ENCODE measurements around the gene SCP2.
"Not testable (repeated sequence)": the region's sequence is repeated elsewhere in the genome, so short reads cannot be mapped to it uniquely, and the experiment has no call there.

SCP2 gene

DNA sequence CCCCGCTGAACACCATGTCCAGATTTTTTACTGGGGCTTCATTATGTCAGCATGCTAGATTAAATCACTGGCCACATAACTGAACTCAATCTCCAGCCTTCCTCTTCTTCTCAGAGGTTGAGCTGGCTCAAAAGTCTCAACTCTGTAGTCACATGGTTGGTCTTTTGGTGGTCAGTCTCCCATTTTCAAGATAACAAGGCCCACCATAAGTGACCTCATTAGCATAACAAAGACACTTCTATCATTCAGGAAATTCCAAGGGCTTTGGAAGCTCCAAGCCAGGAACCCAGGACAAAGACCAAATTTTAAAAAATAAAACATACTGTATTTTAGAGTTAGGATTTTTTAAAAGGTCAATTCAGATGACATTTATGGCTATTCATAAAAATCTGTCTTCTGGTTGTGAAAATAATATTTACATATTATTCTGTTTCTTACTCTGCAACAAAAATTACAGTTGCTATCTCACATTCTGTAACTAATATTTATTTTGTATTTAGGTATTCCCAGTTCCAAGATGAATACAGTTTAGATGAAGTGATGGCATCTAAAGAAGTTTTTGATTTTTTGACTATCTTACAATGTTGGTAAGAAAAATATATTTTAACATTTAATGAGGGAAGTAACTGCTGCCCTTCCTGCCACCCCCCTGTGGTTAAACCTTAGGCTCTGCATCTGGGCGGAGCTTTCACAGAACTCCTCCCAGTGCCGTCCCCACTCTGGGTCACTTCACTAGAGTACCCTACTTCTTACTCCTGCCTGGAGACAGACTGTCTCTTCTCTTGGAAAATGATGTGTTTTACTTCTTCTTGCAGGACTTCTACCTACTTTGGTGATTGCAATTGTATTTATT, 49.3 kb downstream of the SCP2 start:
- no peak for DNase-seq

DNA sequence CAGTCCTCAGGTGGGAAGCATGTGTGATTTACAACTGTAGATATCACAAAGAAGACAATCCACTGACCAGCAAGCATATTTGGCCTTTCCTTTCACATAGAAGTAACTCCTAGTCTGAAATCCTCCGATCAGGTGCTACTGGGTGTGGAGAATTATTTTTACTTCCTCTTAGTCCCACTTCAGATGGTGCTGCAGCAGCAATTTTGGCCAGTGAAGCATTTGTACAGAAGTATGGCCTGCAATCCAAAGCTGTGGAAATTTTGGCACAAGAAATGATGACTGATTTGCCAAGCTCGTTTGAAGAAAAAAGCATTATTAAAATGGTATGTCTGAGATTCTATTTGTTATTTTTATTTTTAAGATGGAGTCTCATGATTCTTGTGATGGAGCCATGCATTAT, 51.0 kb downstream of the SCP2 start:
- DNase-seq, result no peak

- DNase-seq, result not testable (repeated sequence)
These were observed 65.7 kb downstream of the SCP2 start for GRCh38 chr1:52992733-52993132.

DNA sequence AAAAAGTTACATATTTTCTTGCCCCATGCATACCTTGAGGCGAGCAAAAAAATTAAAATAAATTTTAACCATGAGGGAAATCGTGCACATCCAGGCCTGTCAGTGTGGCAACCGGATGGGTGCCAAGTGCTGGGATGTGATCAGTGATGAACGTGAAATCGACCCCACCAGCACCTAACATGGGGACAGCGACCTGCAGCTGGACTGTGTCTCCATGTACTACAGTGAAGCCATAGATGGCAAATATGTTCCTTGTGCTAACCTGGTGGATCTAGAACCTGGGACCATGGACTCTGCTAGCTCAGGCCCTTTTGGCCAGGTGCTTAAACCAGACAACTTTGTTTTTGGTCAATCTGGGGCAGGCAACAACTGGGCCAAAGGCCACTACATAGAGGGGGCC, 67.6 kb downstream of the SCP2 start:
- DNase-seq, result no peak

DNA sequence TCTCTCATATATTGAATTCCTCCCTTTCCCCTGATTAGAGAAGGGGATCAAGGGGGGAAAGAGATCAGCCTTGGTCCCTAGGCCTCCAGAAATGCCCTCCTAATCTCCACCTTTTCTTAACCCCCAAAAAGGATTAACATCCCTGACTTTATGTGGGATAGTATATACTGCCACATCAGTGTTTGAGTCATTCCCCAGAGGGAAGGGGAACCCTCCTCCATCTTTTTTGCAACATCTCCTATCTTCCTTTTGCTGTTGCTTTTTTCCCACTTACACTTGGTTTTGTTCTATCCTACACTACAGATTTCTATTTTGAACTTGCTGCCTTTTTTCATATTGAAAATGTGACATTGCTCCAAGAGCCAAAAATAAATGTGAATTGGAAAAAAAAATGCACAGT, 69.6 kb downstream of the SCP2 start:
- no peak for DNase-seq

DNA sequence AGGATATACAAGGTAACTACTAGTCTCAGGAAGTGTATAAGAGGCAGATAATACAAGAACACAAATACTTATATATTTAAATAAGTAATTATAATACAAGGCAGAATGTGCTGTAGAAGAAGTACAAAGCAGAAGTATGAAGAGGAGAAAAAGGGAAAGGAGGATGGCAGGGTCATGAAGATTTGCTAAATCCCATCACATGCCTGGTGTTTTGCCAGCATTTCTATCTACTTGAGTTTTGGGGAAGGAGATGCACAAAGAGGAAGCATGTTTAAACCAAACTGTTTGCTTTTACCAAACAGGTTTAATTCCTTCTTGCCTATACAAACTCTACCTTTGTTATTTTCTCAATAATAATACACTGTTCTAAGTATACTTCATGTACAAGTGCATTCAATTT, 74.1 kb downstream of the SCP2 start:
- no peak for DNase-seq

GRCh38 chr1:53006612-53007011, 79.5 kb downstream of the SCP2 start:
- not testable (repeated sequence) for DNase-seq

GRCh38 chr1:53010247-53010646, 83.2 kb downstream of the SCP2 start:
- not testable (repeated sequence) for DNase-seq

DNA sequence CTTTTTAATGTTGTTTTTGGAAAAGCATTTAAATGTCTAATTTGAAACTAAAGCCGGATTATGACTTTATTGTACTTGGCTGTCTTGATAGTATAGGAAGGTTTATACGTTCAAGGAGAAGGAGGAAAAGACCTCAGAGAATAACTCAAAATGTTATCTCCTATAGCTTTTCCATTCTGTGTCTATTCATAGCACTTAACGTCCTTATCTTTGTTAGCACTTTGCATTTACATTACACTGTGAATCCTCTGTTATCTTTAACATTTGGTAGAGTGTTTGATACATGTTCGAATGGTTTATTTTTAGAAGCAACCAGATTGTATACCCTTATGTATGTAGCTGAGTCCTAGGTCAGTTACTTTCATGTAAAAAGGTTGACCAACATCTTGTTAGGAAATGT, 84.1 kb downstream of the SCP2 start:
- no peak for DNase-seq

DNA sequence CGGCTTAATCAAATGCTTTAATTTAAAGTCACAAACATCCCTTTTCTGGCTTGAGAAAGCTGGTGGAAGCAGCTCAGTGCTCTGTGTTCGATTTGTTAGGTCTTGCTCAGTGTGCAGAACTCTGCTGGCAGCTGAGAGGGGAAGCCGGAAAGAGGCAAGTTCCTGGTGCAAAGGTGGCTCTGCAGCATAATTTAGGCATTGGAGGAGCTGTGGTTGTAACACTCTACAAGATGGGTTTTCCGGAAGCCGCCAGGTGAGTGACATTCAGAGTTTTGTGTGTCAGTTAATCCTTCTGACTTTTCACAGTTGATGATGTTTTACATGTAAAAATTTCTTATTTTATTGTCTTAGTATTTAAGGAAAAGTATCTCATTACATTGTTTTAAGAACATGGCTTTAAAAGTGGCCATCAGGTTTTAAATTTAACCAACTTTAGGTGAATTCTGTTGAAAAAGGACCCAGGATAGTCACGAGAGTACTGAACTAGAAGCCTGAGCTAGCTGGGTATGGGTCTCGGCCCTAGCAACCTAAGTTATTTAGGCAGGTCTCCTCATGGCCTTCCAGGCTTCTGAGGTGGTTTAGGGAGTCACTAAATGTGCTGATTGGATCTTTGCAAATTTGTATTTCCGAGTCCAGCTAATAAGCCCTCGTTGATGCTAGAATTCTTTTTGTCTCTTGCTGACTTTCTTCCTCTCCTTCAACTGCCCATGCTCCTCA, 87.9 kb downstream of the SCP2 start:
- DNase-seq, result peak; percentile 55

DNA sequence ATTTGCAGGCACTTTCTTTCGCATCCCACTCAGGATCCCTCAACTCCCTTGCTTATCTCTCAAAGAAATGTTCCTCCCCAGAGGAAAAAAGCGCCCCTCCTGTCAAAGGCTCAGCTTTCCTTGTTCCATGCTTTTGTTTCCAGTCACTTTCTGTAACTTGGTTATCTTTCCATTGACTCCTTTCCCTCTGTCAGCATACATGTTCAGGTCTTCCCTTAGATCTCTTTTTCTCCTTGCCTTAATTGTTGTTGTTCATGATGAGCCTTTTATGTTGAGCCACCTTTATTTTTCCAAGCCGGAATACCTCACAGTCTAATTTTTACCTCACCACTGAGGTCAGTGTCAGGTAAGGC, 88.4 kb downstream of the SCP2 start:
- DNase-seq, result no peak

GRCh38 chr1:53016705-53017104, 89.6 kb downstream of the SCP2 start:
- DNase-seq, result no peak

DNA sequence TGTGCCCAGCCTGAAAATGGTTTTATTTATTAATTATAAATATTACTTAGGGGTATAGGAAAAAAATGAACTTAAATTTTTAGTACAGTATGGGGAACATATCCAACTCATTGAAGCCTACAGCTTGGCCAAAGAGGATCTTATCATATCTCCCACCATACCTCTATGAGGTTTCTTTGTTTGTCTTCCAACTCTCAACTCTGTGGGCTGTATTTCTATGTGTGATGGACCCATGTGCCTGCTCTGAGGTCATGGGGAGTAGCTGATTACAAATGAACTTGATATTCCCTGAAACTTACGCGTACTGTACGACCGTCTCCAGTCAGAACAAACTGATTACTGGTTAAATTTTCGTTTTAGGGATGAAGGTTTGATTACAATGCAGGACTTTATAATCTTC, 93.5 kb downstream of the SCP2 start:
- DNase-seq, result no peak

- no peak for DNase-seq
These were observed 95.1 kb downstream of the SCP2 start for GRCh38 chr1:53022179-53022578.

DNA sequence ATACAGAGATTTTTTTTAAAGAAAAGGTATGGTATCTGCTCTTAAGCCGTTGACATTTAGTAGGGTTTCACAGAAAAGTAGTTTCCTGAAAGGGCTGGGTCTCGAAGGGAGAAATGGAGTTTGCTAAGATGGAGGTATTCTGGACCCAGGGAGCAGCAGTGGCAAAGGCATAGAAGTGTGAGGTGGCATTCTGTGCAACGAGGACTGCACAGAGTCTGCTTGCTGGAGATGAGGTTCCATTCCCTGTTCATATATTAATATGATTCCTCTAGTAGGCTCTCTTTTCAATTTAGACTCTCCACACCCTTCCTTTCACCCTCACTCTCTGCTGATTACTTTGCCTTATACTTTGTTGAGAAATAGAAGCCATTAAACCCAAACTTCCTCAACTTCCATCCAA, 96.5 kb downstream of the SCP2 start:
- DNase-seq, result no peak

- DNase-seq, result no peak
These were observed 97.0 kb downstream of the SCP2 start for GRCh38 chr1:53024117-53024516.

- DNase-seq, result no peak
These were observed 98.1 kb downstream of the SCP2 start for GRCh38 chr1:53025034-53025768.

DNA sequence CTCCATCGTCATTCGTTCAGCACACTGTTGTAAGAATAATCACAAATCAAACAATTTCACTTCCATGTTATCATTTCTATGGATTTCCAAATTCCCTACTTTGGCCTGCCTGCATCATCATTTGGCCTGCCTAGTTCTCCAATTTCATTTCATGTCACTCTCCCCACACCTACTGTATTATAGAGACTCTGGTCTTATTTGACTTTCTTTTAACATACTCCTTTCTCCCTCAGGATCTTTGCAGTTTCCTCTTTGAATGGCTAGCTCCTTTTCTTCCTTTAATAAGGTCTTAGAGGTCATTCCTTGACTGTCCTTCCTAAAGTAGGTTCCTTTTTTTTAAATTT, 98.7 kb downstream of the SCP2 start:
- DNase-seq, result no peak

DNA sequence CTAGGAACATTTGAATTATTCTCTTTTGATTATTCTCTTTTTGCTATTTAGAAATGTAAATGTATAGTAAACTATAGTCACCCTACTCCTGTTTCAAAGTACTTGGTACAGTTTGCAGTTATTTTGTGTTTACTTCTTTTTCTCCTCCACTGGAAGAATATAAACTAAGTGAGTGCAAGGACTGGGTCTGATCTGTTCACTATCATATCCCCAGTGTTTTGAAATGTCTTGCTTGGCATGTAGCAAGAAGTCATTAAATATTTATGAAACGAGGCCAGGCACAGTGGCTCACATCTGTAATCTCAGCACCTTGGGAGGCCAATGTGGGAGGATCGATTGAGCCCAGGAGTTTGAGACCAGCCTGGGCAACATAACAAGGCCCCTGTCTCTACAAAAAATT, 99.2 kb downstream of the SCP2 start:
- DNase-seq, result no peak

GRCh38 chr1:53031732-53032131, 104.7 kb downstream of the SCP2 start:
- no peak for DNase-seq

DNA sequence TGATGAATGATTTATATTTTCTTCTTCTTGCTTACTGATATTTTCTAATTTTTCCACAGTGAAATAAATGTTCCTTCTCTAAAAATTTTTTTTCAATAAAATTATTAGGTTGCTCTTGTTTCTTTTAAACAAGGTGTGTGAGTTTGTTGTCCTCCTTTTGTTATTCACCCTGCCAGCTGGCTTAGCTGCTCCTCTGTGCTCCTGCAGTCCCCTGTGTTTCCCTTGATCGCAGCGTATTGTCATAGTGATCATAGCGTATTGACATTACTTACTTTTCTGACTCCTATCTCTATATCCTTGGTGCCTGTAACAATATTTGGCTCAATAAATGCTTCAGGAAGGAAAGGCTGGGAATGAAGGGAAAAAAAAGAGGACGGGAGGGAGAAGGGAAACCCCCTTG, 110.1 kb downstream of the SCP2 start:
- no peak for DNase-seq

- DNase-seq, result no peak
These were observed 111.5 kb downstream of the SCP2 start for GRCh38 chr1:53038566-53038965.

DNA sequence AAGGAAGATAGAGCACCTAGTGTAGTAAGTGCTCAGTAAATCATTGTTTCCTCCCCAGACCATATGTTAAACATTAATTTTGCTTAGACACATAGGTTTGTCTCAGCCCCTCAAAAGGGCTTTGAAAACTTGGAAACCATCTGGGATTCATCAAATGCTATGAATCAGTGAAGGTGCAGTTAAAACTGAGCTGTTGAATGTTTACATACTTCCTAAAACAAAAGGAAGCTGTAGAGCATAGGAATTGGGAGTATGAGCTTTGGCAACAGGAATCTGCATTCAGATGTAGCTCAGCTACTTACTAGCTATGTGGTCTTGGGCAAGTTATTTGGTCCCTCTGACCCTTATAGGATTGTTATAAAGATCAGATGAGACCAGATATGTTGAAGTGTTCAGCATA, 116.2 kb downstream of the SCP2 start:
- DNase-seq, result no peak

DNA sequence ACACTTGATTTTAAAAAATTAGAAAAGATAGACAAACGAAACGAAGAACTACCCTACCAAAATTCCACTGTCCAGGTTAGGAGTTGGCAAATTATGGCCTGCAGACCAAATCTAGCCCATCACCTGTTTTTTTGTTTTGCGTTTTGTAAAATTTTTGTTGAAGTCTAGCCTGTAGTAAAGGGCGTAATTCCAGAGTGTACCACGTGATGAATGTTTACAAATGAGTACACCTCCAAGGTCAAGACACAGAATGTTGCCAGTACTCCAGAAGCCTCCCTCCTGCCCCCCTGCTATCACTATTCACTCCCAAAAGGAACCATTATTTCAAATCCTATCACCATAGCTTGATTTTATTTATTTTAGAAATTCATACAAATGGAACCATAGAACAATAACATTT, 117.8 kb downstream of the SCP2 start:
- no peak for DNase-seq
